ENCODE results near the gene FGGY. TPM values are rescaled to one million over a fixed set of nuclear protein-coding genes. Genes with fewer than 3 reads are reported as not detected.

FGGY gene
- total RNA-seq, 1 donor = 24.6 TPM

GRCh38 chr1:59502009-59502691 is 205.3 kb downstream of the FGGY start:
- no peaks in the 10 kb centered on the region for H3K9me3 ChIP-seq (ENCODE audit: low read depth, low read length)
- no peaks in the 10 kb centered on the region for H3K36me3 ChIP-seq (ENCODE audit: insufficient read depth, low read length)
- no peak overlapping the region for H3K4me2 ChIP-seq (ENCODE audit: insufficient read depth, low read length)
- no peak overlapping the region for H2AFZ ChIP-seq (ENCODE audit: low read length)
- no peaks in the 10 kb centered on the region for H4K20me1 ChIP-seq (ENCODE audit: insufficient read depth, low read length)
- H3K27ac ChIP-seq (ENCODE audit: low read depth, low read length) = no peak overlapping the region
- H3K4me1 ChIP-seq (ENCODE audit: insufficient read depth, low read length) = peaks cover 10% of the 10 kb centered on the region
- DNase-seq (ENCODE audit: insufficient read length, low spot score, missing footprints) = no peak
- no peaks in the 10 kb centered on the region for H3K79me2 ChIP-seq (ENCODE audit: insufficient read depth, low read length)
- H3K4me3 ChIP-seq (ENCODE audit: insufficient read depth, low read length) = no peak overlapping the region
- TF ChIP-seq CTCF (IDR thresholded peaks at IDR 0.05; ENCODE audit: extremely low read depth, low read depth, low read length) = no peak
- no peaks in the 10 kb centered on the region for H3K27me3 ChIP-seq (ENCODE audit: insufficient read depth, low read length)

GRCh38 chr1:59504276-59504675 is 207.4 kb downstream of the FGGY start:
- H3K4me3 ChIP-seq (ENCODE audit: insufficient read depth, low read length) = no peak overlapping the region
- H3K9me3 ChIP-seq (ENCODE audit: low read depth, low read length) = no peaks in the 10 kb centered on the region
- no peak for DNase-seq (ENCODE audit: insufficient read length, low spot score, missing footprints)
- no peak overlapping the region for H2AFZ ChIP-seq (ENCODE audit: low read length)
- no peaks in the 10 kb centered on the region for H3K79me2 ChIP-seq (ENCODE audit: insufficient read depth, low read length)
- TF ChIP-seq CTCF (IDR thresholded peaks at IDR 0.05; ENCODE audit: extremely low read depth, low read depth, low read length) = no peak
- H3K4me2 ChIP-seq (ENCODE audit: insufficient read depth, low read length) = no peak overlapping the region
- H3K27me3 ChIP-seq (ENCODE audit: insufficient read depth, low read length) = no peaks in the 10 kb centered on the region
- no peaks in the 10 kb centered on the region for H4K20me1 ChIP-seq (ENCODE audit: insufficient read depth, low read length)
- H3K4me1 ChIP-seq (ENCODE audit: insufficient read depth, low read length) = peaks cover 4% of the 10 kb centered on the region
- no peaks in the 10 kb centered on the region for H3K36me3 ChIP-seq (ENCODE audit: insufficient read depth, low read length)
- no peak overlapping the region for H3K27ac ChIP-seq (ENCODE audit: low read depth, low read length)

- DNase-seq (ENCODE audit: insufficient read length, low spot score, missing footprints) = no peak
- Histone ChIP-seq H3K27me3 (ENCODE audit: insufficient read depth, low read length) (no peaks in the 10 kb centered on the region), H3K4me1 (ENCODE audit: insufficient read depth, low read length) (peaks cover 4% of the 10 kb centered on the region), H3K4me3 (ENCODE audit: insufficient read depth, low read length) (no peak overlapping the region), H3K4me2 (ENCODE audit: insufficient read depth, low read length) (no peak overlapping the region), H3K9me3 (ENCODE audit: low read depth, low read length) (no peaks in the 10 kb centered on the region), H3K79me2 (ENCODE audit: insufficient read depth, low read length) (no peaks in the 10 kb centered on the region), H2AFZ (ENCODE audit: low read length) (no peak overlapping the region), H4K20me1 (ENCODE audit: insufficient read depth, low read length) (no peaks in the 10 kb centered on the region), H3K36me3 (ENCODE audit: insufficient read depth, low read length) (no peaks in the 10 kb centered on the region), H3K27ac (ENCODE audit: low read depth, low read length) (no peak overlapping the region)
- TF ChIP-seq CTCF (IDR thresholded peaks at IDR 0.05; ENCODE audit: extremely low read depth, low read depth, low read length) = no peak
These were observed 208.7 kb downstream of the FGGY start for GRCh38 chr1:59505596-59506028.

DNA sequence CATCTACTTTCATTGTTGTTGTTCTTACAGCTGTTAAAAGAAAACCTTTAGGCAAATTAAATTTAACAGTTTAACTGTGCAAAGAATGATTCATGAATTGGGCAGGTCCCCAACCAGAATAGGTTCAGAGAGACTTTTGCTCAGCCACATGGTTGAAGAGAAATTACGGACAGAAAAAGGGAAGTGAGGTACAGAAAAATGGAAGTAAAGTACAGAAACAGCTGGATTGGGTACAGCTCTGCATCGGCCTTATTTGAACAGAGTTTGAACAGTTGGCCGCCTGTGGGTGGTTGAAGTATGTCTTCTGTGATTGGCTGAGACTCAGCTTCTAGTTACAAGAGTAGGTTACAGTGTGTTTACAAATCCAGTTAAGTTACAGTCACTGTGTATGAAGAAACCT is 210.1 kb downstream of the FGGY start:
- Histone ChIP-seq H3K27me3 (ENCODE audit: insufficient read depth, low read length) (no peaks in the 10 kb centered on the region), H3K79me2 (ENCODE audit: insufficient read depth, low read length) (no peaks in the 10 kb centered on the region), H3K4me2 (ENCODE audit: insufficient read depth, low read length) (no peak overlapping the region), H3K4me1 (ENCODE audit: insufficient read depth, low read length) (peaks cover 4% of the 10 kb centered on the region), H3K4me3 (ENCODE audit: insufficient read depth, low read length) (no peak overlapping the region), H2AFZ (ENCODE audit: low read length) (peak overlapping the region; percentile 36), H3K36me3 (ENCODE audit: insufficient read depth, low read length) (no peaks in the 10 kb centered on the region), H4K20me1 (ENCODE audit: insufficient read depth, low read length) (no peaks in the 10 kb centered on the region), H3K9me3 (ENCODE audit: low read depth, low read length) (no peaks in the 10 kb centered on the region), H3K27ac (ENCODE audit: low read depth, low read length) (no peak overlapping the region)
- no peak for DNase-seq (ENCODE audit: insufficient read length, low spot score, missing footprints)
- TF ChIP-seq CTCF (IDR thresholded peaks at IDR 0.05; ENCODE audit: extremely low read depth, low read depth, low read length) = no peak

All from osteoblast (primary cell).